Measurements from ENCODE around the gene EVX1.
A peak's percentile ranks its signal among the peaks of the same experiment; 100 is the strongest.

The EVX1 gene

DNA sequence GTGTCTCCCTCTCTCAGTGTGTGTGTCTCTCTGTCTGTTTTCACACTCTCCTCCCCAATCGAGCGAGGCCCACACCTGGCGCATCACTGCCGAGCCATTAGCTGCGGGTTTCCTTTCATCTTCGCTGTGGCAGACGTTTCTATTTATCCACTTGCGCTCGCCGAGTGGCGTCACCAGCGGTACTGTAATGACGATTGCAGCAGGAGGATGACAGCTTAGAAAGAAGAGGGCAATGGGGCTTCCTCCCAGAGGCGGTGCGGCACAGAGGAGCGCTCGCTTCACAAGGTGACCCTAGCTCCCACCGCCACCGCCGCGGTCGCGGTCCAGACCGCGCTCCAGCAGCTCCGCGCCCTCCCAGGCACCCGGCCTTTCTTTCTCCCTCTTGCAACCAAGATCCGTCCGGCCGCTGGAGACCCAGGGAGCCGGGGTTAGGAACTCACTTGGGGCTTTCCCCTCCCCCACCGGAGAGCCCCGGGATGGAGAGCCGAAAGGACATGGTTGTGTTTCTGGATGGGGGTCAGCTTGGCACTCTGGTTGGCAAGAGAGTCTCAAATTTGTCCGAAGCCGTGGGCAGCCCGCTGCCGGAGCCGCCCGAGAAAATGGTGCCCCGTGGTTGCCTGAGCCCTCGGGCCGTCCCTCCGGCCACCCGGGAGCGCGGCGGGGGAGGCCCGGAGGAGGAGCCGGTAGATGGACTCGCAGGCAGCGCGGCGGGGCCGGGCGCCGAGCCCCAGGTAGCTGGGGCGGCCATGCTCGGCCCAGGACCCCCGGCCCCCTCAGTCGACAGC lies at the start of gene EVX1:
EVX1 (plus strand) TSS at position 248 of the 785 bp plus-strand sequence; CDS start at position 477, 229 bp downstream.
- no peak for DNase-seq

DNA sequence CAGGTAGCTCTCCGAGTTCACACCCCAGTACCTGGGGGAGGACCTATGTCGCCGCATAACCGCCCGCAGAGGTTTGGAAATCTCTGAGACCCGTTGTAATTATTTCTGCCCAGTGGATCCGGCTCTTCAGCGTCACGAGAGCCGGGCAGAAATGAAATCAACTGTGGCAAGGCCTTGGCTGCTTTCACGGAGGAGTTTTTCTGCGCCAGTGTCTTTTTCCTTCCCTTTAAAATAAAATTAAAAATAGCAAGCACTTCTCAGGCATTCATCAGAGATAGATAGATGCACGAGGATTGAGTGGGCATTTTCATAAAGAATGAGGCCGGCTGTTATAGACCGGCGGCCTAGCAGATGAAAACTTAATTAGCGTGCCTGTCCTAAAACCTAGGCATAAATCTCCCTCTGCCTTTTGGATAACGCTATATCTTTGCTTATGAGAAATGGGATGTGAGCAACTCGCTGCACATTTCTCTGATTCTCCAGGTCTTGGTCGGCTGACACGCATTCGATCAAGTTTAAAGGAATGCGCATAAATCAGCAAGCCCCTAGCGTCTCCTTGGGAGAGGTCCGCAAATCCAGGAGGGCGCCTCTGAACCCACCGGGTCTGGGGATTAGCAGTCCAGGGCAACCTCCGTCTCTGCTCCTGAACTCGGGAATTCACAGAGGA lies 49.1 kb upstream of the EVX1 start:
- DNase-seq: no peak

DNA sequence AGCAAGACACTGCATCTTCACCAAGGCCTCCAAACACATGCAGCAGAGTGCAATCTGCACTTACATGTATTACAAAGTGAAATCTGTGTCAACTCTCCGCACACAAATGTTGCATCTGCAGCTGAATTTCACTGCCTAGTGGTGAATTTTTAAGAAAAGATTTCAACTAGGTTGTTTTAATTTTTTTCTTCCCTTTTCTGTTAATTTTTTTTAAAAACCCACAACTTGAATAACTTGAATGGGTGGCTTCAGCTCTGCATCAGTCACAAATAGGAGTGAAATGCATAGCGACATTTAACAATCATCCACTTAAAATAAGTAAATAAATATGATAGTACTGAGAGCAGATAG lies 48.6 kb upstream of the EVX1 start:
- no peak for DNase-seq

DNA sequence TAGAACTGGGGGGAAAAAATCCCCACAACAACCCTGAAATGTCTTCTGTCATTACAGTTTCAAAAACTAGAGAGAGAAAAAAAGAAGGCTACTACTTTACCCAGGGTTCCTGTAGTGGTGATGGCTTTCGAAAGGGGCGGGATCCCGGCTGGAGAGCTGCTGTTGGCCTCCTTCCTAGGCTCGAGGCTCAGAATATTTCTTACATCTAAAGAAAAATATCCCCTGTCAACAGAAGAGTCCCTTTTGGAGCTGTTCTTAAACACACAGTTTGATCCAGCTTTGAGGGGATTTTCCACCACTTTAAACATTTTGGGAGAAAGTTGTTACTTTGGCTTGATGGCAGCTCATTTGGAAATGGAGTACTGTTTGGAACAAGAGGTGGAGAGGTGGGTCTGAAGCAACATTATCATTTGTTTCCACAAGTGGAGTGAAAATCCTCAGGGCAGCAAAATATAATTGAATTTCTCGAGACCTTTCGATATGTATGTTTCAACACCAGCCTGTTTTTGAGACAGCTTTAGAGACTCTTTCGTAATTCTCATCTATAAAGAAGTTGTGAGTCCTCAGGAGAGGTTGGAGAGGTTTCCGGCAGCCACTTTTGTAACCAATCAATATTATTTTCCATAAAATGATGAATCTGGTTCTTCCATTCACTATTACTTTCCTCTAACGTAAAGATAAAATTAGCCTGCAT lies 47.8 kb upstream of the EVX1 start:
- no peak for DNase-seq

DNA sequence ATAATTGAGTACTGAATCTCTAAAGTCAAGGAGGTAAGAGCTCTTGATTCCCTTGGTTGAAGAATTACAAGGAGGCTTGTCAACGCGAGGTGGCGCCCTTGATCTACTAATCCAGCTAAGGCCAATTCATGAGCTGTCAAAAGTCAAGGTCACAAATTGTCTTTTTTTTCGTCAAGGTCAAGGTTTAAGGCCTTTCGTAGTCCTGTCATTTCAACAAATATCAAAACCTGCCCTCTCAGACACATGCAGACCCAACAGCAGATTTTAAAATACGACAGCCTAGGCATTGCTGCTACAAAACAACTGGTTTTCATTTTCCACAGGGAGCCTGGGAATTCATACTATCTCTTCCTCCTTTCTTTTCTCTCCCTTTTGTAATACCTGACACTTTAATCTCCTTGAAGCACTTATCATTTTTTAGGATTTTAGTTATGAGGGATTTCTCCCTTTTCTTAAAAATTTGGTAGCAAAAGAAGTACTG lies 46.3 kb upstream of the EVX1 start:
- DNase-seq: peak; percentile 55 to 94

DNA sequence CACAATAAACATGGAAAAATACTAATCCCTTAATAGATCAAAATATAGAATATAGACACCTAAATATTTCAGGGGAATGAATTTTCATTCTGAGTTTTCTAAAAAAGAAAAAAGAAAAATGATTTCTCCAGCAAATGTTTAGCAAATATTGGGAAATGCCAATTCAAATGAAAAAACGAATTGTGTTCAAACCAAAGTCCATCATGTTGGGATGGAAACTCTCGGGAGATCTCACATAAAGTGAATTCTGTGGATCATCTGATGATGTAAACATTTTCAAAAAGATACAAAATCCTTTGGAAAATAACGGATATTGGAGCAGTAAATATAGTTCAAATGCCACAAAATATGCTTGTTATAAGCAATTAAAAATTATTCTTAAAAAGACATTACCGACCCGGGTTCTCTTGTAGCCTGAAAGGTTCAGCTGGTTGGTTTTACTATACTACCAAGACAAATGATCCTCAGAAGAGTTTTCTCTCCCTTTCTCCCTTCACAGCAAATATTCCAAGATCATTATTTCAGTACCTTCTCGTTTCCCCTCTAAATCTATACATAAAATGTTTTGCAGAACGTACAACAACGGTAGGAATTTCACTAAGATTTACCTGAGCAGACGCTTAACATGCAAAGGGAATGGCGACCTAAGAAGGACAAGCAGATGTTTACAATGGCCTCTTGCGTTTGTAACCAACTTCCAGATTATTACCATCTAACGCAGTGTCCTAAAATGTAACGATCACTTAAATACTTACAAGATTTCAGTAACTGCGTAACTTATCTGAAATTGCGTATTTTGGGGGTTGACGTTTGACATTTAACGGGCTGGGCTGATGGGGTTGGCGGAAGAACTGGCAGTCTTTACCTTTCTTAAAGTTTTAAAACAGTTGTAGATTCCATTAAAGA lies 45.2 kb upstream of the EVX1 start:
- no peak for DNase-seq

DNA sequence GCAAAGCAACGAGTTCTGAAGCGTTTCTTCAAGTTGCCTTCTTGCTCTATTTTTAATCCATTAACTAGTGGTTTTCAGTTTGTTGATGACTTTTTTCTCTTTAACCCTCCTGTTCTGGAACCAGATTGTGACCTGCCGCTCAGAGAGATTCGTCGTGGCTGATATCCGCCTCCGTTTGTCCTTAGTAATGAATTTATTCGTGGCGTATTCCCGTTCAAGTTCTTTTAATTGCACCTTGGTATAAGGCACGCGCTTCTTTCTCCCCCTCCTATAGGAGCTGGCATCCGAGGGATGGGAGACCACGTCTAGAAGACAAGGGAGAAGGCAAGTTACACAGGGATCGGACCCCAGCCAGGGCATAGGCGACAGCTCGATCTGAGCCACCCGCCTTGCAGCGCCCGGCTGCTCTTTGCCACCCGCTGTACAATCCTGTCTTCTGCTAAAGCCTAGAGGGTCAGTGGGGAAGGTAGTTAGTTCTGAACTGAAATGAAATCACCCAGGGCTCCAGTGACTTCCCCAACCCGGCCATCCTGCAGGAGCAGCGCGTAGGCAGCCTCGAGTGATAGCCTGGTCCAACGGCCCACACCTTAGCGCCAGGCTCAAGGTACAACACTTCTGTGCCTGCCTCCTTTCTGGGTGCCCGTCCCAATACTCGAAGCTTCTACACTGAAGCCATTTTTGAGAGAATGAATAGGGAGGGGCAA lies 44.3 kb upstream of the EVX1 start:
- no peak for DNase-seq

DNA sequence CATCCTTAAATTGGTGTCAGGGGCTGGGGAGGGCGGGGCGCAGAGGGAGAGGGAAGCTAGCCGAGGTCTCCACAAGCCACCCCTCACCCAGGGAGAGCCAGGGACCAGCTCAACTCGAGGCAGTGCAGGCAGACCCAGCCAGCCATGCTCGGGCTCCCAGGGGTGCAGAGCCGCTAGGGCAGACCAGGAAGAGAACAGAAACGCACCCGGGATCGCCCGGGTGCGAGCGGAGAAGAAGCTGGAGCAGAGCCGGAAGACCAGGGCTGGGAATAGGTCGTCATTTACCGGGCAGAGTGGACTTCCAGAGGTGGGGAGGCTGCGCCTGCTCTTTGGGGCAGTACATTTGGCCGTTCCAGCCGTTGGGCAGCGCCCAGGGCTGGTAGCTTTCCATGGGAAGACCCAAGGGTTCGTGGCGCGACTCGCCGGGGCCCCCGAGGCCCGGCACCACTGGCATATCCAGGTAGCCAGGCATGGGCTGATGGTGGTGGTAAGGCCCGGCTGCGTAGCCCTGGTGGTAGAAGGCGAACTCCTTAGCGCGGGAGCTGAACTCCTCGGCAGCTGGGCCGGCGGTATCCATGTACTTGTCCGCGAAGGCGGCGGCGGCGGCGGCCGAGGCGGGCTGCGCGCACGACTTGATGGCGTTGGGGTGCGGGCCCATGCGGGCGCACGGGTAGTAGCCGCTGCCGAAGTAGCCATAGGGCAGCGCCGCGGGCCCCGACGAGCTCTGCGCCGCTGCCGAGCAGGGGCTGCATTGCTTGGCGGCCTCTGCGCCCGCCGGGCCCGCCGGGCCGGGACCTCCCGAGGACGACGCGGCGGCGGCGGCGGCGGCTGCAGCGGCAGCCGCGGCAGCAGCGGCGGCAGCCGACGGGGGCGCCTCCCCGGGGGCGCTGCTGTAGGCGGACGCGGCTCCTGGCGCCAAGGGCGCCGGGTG lies 43.5 kb upstream of the EVX1 start:
- DNase-seq: no peak

DNA sequence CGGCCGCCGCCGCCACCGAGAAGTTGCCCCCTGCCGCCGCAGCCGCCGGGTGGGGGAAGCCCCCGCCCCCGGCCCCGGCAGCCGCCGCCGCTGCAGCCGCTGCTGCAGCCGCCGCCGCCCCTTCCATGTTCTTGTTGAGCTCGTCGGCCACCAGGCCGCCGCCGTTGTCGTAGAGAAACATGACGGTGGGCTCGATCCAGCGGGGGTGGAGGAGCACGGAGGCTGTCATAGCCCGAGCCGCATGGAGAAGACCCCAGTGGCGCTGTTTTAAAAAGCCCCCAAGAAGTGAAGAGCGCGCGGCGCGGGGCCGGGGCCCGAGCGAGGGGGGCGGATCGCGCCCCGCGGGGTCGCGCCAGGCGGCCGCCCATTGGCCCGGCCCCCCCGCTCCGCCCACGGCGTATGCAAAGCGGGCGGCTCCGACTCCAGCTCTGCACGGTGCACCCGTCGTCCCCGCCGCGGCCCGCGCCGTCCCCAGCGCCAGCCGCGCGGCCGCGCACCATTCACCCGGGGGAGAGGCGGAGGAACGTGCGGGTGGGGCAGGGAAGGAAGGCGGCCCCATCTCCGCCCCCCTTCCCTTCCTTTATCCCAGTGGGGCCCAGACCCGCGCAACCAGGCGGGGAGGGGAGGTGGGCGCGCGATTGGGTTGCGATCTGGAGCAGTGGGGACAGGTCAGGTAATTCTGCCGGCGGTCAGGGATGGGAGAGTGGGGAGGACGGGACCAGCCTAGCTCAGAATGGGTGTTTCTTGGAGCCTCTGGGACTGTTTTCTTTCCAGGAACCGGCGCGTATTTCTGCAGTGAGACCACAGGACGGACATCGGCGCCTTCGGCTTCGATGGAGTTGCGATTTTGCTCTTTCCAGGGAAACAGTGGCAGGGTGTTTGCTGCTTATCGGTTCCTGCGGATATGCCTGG lies 42.5 kb upstream of the EVX1 start, which contains the start of gene HOXA13:
HOXA13 (minus strand) TSS at position 243 of the 912 bp plus-strand sequence; CDS start at position 229, 14 bp downstream.
- no peak for DNase-seq

DNA sequence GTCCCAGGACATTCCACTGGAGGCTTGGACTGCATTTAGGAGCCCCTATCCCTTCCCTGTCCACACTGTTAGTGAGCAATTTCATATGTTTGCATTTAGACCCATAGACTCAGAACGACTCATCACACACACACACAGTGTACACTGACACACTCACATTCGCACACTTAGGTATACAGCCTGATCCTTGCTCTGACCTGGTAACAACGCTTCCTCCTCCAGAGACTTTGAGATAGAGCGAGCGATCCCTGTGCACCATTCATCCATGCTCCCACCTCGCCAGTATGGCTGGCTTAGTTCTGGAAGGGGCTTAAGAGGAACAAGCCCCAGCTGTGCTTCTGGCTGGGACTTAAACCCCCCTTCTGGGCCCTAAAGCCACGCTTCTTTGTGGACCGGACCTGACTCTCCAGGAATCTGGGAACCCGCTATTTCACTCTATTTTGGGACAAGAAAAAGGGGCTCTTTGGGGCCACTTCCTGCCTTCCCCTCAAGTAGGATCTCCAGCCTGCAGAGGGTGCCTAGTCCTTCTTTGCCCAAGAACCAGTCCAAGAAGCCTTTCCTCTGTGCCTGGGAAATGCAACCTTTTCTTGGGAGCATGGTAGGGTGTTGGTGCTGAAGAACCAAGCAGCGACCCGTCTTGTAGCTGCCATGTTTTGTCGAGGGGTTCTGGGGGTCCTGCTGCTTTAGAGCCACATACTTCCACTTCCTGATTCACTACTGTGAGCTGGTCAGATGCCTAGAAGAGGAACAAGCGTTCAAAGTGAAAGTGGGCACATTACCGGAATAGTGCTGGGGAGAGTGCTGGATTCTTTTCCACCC lies 41.6 kb upstream of the EVX1 start:
- DNase-seq: peak; percentile 53 to 55

DNA sequence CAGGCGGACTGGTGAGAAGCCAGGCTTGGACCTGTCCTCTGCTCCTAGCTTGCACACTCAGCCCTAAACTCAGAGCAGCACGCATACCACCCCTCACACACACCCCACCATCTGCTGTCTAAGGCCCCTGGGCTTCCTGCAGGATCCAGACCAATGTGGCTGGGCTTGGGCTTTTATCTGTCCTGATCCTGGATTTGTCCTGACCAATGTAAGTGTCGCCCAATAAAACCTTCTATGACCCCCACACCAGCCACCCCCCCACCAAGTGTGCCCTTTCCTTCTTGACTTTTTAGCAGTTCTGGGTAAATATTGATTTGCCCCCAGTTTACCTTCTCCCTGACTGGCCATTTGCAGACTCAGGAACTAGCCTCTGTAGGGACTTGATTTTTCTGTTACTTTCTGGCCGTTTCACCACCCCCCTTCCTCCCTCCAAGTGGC lies 41.0 kb upstream of the EVX1 start:
- DNase-seq: no peak

DNA sequence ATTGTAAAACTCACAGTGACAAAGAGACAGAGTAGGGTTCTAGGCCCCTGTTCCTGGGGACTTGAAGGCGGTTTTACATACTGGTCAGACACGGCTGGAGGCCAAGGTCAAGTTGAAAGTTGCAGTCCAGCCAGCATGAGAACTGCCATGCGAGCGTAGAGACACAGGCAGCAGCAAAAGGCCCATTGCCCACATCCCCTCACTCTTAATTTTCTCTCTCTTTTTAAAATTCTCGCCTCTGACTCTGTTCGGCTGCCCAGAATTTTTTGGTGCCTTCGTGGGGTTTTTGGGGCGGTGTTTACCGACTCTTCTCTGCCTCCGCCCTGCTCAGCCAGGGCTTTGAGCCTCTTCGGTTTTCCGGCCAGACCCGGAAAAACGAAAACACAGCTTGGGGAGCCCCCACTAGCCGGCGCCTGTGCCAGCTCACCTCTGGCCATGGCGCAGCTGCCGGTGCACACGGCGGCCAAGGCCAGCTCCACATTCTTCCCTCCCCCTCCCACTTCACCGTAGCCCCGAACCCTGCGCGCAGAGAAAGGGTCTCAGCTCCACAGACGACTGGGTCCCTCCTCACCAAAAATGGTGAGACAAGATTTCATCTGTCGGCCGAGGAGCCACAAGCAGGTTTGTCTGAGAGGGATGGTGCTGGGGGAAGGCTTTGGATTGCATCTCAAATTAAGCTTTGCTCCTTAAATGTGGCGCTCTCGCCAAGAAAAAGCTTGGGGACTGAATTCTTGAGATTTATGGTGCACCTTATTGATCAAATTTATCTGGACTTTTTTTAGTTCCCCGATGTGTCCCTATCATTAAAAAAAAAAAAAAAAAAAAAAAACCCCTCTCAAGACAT lies 40.4 kb upstream of the EVX1 start:
- DNase-seq: no peak

DNA sequence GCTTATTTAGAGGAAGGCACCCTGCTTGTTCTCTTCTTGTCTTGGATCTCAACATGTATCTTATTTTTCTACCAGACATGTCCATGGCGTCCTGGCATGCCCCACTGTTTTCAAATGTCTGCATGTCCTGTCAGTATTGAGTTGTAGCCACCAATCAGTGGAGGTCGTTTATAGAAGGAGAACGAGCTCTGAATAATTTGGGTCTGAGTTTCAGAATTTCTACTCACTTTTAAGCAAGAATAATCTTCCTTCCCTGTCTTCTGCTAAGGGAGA lies 39.8 kb upstream of the EVX1 start:
- no peak for DNase-seq

DNA sequence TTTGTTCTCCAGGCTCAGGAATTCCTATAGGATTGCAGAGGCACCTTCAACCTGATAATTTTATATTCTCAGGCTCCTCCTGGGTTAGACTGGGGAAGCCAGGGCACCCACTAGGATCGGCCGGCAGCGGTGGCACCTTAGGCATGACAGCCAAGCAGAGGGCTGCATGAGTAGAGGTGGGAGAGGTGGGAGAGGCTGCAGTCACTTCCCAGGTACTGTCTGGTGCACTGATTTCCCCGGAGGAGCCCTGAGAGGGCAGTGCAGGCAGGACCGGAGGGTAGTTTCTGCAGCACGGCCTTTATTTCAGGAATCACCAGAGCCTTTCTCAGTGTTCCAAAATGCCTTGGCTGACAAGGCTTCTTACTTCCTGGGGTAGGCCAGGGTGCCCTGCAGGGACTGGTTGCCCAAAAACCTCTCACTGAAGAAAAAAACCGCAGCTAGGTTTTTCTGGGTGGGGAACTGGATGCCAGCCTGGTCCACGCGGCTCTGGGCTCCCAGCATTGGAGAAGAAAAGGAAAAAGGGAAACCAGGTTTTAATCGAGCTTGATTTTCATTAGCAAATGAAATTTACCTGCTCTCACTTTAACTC lies 39.1 kb upstream of the EVX1 start:
- no peak for DNase-seq

DNA sequence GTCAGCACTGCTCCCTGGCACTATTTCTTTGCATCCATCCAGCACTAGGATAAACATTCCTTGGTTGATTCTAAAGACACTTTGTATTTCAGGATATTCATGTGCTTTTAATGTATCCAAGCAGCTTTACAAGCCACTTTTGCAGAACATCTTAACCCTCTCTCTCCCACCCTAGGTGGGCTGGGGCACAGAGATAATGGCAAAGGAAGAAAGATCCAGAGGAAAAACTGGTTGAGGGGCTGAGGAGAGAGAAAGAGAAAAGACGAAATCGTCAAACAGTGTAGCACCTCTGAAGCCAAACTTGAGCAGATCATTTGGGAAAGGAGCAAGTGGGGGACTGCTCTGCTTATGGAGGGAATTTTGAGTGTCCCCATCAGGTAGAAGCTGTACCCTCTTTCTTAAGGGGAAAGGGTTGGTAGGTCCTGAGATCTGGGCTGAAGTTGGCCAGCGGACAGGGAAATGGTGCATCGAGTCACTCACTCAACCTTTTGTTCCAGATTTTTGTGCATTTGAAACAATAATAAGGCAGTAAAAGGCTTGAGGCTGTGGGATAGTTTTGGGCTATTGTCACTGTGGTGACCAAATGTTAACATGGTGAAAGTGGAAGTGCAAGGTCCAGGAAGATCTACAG lies 38.5 kb upstream of the EVX1 start:
- no peak for DNase-seq

DNA sequence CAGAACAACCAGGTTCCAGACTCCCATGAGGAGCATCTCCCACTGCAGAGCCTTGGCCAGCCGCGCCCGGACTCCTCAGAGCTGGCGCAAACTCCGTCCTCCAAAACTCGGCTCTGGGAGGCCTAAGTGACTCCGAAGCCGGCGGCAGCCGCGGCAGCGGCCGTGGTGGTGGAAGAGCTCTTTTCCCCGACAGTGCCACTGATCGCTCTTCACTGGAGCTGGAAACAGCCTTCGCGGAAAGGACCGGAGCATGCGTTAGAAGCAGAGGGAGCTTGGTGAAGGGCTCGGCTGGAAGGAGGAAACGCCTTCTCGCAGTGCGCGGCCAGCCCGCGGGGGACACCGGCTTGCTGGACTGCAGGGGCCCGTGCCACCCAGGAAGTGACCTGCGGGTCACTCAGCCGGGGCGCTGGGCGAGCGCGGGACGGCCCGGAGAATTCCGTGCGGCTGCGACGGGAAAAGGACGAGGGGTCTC lies 37.7 kb upstream of the EVX1 start:
- no peak for DNase-seq

Measured in inflammatory macrophage treated with lipopolysaccharide for 1 hour (primary cell).